ENCODE data around the gene TTLL3.
A peak's percentile ranks its signal among the peaks of the same experiment; 100 is the strongest.
"Not testable (repeated sequence)": the region's sequence is repeated elsewhere in the genome, so short reads cannot be mapped to it uniquely, and the experiment has no call there.

TTLL3 gene

GRCh38 chr3:9843715-9844438, 33.8 kb downstream of the TTLL3 start, which contains the start of gene RPUSD3:
TSS of gene RPUSD3 (minus strand) at chr3:9844008. CDS start at chr3:9843990, 18 bp downstream.
- DNase-seq (ENCODE audit: low read depth), result peak; percentile 92

- DNase-seq (ENCODE audit: low read depth), result no peak
Measured at GRCh38 chr3:9846231-9846630, 36.2 kb downstream of the TTLL3 start.

- no peak for DNase-seq (ENCODE audit: low read depth)
Measured at GRCh38 chr3:9846931-9847488, 36.9 kb downstream of the TTLL3 start.

- DNase-seq (ENCODE audit: low read depth), result not testable (repeated sequence)
Measured at GRCh38 chr3:9847870-9848269, 37.8 kb downstream of the TTLL3 start.

GRCh38 chr3:9848860-9849259, 38.8 kb downstream of the TTLL3 start:
- DNase-seq (ENCODE audit: low read depth), result not testable (repeated sequence)

GRCh38 chr3:9851383-9851782, 41.3 kb downstream of the TTLL3 start:
- DNase-seq (ENCODE audit: low read depth), result not testable (repeated sequence)

- DNase-seq (ENCODE audit: low read depth), result not testable (repeated sequence)
Measured at GRCh38 chr3:9851926-9852325, 41.9 kb downstream of the TTLL3 start.

DNA sequence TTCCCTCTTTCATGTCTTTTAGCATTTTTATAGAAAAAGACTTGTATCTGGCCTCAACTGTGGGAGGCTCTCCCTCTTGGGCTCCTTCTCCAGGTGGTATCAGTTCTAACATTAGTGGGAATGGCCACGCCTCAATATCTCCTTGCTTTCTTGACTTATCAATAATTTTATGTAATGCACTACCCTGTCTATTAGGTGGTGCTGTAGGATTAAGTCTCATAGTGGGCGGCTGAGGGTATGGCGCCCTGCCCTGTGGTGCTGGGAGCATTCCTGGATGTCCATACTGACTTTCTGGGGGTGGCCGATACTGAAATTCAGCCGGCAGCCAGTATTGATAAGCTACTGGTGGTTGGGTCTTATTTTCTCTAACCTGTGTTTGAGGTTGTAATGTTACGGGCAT, 42.5 kb downstream of the TTLL3 start:
- DNase-seq (ENCODE audit: low read depth), result no peak

DNA sequence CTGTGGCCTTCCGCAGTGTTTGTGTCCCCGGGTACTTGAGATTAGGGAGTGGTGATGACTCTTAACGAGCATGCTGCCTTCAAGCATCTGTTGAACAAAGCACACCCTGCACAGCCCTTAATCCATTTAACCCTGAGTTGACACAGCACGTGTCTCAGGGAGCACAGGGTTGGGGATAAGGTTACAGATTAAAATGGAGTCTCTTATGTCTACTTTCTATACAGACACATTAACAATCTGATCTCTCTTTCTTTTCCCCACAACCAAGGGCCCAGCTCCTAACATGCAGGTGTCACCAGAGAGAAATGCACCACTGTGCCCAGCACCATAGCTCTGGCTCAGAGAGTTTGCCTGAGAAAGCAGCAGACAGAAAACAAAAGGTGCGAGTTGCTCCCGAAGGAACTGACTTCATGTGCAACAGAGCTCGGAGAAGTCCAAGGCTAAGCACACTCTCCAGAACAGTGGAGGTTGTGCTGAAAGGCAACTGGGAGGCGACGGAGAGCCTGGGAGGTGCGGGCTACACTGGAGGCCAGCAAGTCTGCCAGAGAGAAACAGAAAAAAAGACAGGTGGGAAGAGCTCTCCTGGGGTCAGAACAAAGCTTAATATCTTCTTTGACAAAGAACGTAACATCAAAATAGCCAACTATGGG, 44.4 kb downstream of the TTLL3 start:
- not testable (repeated sequence) for DNase-seq (ENCODE audit: low read depth)

- DNase-seq (ENCODE audit: low read depth), result no peak
Measured at GRCh38 chr3:9855594-9855993, 45.5 kb downstream of the TTLL3 start.

- no peak for DNase-seq (ENCODE audit: low read depth)
Measured at GRCh38 chr3:9859530-9860025, 49.5 kb downstream of the TTLL3 start.

DNA sequence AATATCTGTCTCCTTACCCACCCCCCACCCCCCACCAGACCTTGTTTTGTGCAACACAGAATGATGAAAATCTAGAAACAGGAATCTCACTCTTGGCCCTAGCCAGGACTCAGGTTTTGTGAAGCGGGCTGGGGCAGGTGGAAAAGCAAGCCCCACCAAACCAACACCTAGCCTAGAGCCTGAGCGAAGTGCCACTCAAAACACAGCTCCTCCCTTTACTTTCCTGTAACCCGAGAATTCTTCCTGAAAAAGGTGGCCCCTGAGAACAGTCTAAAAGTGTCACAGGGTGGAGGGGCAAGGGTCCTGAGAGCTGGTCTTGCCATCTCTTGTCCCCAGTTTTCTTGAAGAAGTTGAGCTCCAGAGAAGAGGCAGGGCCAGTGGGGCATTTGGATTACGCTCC, 51.1 kb downstream of the TTLL3 start:
- DNase-seq (ENCODE audit: low read depth), result no peak

DNA sequence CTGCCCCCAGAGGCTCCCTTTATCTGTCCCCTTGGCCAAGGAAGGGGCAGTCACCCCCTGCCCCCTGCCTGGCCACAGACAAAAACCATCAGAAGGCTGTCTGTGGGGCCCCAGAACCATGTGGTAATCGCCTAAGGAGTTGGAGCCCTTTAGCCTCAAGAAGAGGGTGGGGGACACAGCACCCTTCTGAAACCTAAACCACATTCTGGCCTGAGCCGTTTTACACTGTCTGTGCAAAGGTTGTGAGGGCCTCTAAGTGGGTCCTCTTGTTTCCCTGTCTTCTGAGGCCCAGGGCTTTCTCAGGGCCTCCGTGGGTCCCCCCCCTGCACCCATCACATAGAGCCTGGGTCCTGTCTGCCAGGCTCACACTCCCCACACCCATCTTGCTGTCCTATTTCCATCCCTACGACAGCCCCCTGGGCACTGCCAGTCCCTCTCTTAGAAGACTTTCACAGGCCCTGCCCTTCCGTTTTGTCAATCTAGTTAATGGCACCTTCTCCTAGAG, 51.6 kb downstream of the TTLL3 start:
- DNase-seq (ENCODE audit: low read depth), result no peak

DNA sequence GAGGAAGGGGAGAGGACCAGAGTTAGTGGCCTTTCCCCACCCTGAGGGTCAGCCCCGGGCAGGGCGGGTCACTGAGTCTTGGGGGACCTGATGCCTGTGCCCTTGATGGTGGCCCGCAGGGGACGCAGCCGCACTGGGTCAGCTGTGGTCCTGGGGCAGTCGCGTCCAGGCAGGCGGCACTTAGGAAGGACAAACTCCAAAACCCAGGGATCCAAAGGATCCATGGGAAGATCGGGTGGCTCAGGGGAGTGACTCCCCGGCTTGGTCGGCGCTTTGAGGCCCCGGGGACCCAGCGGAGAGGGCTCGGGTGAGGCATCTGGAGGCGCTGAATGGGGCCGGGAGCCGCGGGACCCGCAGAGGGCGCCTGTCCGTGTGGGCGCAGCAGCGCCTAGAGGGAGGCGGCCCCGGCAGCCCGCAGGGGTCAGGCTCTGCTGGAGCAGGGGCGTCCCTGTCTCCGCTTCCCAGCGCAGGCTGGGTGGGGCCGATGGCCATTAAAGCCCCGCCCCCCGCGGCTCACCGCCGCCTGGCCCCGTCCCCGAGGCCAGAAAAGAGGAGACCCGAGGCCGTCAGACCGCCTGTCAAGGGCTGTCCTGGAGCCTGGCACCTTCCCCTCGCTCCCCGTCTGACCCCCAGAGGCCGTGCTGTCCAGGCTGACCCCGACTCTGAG, 52.5 kb downstream of the TTLL3 start:
- DNase-seq (ENCODE audit: low read depth), result no peak

DNA sequence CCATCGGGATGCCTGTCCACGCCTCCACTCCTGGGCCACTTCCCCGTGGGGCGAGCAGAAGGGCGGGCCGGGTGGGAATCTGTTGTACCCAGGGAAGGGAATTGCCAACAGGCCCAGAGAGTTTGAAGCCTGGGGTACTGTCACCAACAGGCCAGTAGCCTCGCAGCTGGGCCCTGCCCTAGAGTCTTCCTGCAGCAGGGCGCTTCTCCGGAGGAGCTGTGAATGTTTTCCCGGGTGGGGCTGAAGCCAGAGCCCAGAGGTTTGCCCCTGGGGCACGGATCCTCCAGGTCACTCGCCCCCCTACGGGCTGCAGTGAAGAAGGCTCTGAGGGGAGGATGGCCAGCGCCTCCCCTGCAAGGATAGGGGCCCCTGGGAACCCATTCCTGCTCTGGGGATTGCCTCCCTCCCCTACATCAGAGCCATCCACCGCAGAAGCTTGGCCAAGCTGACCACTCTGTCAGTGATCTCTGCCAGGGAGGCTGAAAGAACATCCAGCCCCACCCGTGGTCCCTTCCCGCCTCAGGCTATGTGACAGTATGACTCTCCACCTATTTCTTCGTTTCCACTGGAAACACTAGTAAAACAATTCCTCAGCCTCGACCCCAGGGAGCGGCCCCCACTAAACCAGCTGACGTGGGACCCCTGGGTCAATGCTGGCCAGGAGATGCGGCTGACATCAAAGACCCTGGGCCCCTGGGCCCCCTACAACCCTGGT, 53.2 kb downstream of the TTLL3 start:
- DNase-seq (ENCODE audit: low read depth), result no peak

DNA sequence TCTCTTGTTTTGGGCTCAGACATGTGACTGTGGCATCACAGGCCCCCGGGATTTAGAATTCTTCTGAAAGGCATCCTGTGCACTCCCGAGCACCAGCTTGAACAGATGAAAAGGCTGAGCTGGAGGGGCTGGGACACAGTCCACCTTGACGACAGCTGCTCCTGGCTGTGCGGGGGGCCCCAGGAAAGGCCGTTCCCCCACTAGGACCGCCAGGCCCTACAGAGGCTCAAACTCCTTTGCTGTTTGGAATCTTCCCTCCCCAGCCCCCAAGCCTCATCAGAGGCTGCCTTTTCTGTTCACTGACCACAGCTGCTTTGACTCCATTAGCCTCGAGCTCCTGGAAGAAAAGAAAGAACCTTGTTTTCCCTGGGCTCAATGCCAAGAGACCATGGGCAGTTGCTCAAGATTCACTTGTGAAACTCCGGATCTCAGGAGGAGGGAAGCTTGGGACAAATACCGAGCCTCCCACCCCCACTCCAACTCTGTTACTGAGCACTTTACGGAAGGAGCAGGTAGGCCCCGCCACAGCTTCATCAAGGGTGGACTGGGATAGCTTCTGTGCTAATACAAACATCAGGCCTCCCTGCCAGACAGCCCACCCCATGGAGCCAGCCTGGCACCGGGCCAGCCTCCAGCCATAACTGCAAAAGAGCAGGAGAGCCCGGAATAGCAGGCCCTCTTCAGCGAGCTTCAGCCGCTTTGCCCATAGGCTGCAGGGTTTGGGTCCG, 54.3 kb downstream of the TTLL3 start:
- DNase-seq (ENCODE audit: low read depth), result peak; percentile 82

DNA sequence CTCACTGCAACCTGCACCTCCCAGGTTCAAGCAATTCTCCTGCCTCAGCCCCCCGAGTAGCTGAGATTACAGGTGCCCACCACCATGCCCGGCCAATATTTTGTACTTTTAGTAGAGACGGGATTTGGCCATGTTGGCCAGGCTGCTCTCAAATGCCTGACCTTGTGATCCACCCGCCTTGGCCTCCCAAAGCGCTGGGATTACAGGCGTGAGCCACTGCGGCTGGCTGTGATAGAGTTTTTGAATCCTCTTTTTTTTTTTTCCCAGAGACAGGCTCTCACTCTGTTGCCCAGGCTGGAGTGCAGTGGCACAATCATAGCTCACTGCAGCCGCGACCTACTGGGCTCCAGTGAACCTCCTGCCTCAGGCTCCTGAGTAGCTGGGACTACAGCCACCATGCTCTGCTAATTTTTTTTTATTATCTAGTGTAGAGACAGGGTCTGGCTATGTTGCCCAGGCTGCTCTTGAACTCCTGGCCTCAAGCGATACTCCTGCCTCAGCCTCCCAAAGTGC, 55.1 kb downstream of the TTLL3 start:
- DNase-seq (ENCODE audit: low read depth), result not testable (repeated sequence)

GRCh38 chr3:9866639-9867038, 56.6 kb downstream of the TTLL3 start:
- DNase-seq (ENCODE audit: low read depth), result no peak

GRCh38 chr3:9867106-9867505, 57.0 kb downstream of the TTLL3 start:
- no peak for DNase-seq (ENCODE audit: low read depth)

- DNase-seq (ENCODE audit: low read depth), result no peak
Measured at GRCh38 chr3:9869955-9870354, 59.9 kb downstream of the TTLL3 start.

DNA sequence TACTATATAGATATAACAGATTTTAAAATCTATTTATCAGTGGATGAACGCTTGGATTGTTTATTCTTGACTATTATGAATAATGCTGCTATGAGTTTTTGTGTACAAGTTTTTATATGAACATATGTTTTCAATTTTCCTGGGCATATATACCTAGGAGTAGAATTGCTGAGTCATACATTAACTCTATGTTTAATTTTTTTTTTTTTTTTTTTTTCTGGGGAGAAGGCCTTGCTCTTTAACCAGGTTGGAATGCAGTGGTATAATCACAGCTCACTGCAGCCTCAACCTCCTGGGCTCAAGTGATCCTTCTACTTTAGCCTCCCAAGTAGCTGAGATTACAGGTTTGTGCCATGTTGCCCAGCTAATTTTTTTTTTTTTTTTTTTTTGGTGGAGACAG, 60.9 kb downstream of the TTLL3 start:
- DNase-seq (ENCODE audit: low read depth), result peak; percentile 55

Data from fibroblast of the conjunctiva (primary cell).